NCI-H510A treated with DMSO at 0.1 percent for 48 hours (cell line): ENCODE results near the gene PANK4.

Experiments used
- DNase-seq: peaks from one replicate; lab custom pipeline; 2025; lab: John Stamatoyannopoulos, UW

PANK4 gene

DNA sequence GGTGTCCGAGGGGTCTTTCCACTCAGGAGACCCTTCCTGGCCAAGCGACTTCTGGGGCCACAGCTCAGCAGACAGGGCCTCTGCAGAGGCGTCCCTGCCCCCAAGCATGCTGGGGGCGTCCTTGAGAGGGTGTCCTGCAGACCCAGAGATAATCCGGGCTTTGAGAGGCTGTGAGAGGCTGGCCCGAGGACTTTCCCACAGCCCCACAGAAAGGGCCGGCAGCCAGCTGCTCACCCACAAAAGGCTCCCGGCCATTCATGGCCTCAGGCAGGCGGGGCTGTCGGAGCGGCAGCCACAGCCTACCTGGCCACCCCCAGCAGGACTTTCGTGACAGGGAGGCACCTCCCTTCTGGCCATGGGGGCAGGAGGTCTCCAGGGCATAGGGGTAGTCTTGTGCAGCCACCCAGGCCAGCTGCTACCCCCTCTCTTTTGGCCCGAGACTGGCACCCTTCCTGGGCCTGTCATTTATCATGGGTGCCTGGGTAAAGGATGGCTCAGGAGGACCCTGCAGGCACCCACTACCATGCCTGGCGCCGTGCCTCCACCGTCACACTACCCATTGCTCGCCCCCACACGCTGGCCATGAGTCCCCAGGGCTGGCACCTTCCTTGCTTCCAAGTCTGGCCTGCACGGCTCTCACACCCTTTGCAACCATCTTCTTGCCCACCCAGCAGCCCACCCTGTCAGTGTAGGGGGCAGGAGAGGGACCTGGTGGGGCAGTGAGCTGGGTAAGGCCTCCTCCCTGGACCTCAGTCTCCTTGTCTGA lies 18.7 kb upstream of the PANK4 start:
- DNase-seq: no peak

DNA sequence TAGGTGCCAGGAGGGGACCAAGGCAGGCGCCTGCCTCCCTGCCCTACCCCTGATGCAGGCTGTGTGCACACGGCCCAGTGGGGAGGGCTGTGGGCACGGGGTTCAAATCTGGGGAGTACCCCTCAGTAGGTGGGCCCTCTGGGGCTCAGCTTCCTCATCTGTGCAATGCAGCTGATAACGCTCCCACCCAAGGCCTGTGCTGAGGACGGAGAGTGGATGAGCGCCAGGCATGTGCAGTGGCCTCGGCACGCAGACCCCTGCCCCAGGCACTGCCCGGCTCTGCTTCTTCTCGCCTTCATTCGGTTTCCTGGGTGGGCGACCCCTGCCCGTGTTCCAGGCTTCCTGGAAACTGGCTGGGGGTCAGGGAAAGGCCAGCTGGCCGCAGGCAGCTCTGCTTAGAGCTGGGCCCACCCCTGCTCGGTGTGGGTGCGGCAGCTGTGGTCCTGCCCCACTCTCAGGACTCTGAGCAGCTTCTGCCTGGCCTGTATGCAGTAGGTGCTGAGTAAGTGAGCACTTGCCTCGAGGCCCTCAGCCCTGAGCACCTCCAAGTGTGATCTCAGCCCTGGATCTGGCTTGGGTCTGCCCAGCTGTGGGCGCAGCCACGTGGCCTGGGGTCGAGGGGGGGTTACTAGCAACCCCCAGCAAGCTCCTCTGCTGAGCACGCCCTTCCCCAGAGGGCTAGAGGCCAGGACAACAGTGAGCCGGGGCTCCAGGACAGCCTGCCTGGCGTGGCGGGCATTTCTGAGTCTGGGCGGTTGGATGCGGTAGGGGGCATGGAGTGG lies 17.9 kb upstream of the PANK4 start:
- DNase-seq: no peak

DNA sequence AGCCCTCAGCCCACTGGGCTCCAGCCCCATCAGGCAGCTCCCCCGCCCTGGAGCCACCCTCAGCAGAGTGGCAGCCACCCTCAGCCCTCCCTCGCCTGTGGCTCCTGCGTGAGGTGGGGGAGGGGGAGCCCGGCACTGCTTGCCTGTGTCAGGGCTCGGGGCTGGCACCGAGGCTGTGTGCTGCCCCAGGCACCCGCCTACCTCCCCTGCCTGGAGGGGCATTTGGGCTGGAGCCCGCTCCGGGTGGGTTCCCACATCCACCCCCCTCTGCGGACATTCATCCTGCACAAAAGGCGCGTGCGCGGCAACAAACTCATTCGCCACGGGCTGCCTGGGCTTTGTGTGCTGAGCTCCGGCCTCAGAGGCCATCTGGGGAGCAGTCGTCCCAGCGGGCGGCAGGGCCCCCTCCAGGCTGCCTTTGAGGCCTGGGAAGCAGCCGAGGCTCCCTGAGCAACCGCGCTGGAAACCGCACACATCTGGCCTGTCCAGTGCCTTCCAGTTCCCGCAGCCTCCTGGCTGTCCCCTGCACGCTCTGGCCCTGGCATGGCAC lies 17.2 kb upstream of the PANK4 start:
- DNase-seq: peak; percentile 51

DNA sequence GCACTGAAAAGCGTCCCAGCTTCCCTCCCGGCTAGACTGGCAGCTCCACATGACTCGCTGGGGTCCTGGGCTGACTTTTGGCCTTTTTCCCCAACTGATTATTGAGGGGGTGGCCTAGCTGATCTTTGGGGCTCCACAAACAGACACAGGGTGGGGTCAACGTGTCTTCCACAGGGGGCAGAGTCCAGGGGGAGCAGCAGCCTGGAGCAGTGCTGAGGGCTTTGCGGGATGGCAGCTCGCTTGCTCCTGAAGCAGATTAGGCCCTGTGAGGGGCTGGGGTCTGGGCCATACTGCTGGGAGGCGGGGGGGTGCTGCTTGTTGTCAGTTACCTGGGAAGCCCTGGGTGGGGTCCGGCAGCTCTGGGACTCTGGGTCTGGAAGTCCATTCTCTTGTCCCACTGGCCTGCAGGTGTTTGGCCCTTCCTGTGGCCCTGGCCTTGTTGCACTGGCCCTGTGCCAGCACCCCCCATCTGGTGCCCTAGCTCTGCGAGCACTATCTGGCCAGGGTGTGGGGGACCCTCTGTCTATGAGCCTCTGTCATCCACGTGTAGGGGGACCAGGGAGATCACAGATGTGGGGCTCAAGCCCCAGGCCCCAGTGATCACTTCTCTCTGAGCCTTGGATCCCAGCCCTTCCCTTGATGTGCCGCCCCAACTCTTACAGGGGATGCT lies 16.0 kb upstream of the PANK4 start:
- no peak for DNase-seq

DNA sequence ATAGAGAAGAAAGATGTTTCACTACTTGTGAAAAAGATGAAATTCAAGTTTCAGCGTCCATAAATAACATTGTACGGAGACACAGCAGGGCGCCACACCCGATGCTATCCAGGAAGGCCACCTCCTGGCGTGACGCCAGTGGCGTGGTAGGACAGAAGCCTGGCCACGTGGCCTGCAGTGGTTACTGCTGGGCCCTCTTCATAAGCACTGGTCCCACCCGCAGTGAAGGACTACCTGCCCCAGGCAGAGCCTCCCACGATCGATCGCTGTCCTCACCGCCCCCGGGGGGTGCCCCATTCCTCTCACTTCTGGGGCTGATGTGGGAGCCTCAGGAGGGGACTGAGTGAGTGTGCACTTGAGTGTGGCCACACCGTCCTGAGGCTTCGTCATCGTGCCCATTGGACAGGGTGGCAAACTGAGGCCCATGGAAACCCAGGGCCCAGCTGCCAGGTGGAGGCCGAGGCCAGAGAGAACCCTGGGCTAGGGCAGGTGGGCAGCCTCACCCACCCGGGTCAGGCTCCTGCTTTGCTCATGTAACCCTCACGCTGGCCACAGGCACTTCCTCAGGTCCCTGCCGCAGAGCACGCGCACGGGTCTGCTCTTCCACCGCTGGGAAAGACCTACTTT lies 15.3 kb upstream of the PANK4 start:
- peak; percentile 41 for DNase-seq

DNA sequence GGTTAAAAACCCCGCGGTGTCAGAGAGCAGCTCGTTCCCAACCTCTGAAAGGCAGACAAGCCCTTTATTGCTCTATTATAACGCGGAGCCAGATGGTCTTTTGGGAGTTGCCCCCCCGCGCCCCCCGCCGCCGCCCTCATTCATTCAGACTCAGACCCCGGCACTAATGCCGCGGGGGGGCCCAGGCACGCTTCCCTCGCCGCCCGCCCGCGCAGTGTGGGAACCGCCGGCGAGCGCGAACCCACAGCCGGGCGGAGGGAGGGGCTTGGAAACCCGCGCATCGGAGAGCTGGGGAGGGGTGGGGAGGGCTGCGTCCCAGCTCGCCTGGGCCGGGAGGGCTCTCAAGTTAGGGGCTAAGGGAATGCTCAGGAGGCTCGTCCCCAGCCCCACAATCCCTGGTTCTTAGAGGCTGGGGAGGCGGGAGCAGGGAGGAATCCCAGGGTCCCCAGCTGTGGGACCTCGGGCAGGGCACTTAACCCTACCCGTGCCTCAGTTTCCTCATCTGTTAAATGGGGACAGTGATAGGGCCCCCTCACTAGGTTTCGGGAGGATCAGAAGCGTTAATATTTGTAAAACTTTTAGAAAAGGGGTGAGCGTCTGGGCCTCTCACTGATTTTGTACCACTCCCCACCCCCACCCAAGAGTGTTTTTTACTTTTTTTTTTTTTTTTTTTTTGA lies 14.6 kb upstream of the PANK4 start:
- DNase-seq: no peak

DNA sequence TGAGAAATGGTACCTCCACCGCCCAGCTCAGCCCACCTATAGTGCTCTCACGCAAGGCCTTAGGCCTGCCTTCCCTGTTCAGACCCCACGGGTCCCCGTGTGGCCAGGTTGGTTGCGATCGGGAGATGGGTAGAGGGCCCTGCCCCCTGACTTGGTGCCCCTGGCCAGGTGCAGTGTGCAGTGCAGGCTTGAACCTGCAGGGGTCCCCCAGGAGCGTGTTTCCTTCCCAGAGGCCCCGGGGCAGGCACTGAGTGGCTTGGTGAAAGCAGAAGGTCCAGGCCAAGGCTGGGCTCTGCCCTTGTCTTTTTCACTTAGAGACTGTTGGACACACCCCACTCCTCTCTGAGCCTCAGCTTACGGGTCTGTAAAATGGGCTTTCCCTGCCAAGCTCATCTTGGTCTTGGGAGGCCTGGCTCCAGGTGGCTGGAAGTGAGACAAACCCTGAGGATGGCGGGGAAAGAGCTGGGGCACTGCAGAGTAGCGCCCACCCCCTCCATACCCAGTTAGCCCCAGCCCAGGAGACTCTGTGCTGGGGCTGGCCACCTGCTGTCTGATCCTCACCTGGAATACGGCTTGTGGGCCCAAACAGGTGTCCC lies 13.0 kb upstream of the PANK4 start:
- no peak for DNase-seq

DNA sequence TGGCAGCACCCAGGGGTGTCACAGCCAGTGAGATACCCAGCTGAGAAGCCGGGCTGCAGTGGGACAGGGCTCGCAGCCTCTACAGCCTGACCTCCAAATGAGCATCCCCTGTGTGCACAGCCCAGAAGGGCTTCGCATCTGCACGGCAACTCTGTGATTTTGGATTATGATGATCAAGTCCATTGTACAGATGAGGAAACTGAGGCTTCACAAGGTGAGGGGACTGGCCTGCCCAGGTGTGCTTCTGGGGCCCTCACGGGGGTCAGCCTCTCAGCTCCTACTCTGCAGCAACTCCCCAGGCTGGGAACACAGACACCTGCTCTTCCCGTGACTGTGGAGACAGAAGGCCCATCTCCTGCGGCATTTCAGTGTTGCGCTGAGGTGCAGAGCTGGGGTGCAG lies 12.5 kb upstream of the PANK4 start:
- DNase-seq: no peak

DNA sequence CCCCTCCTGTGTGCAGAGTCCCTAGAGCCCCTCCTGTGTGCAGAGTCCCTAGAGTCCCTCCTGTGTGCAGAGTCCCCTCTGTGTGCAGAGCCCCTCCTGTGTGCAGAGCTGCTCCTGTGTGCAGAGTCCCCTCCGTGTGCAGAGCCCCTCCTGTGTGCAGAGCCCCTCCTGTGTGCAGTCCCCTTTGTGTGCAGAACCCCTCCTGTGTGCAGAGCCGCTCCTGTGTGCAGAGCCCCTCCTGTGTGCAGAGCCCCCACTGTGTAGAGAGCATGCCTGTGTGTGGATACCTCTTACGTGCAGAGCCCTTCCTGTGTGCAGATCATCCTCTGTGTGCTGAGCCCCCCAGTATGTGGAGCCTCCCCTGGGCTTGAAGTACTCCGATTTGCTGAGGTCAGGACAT lies 12.0 kb upstream of the PANK4 start:
- no peak for DNase-seq

DNA sequence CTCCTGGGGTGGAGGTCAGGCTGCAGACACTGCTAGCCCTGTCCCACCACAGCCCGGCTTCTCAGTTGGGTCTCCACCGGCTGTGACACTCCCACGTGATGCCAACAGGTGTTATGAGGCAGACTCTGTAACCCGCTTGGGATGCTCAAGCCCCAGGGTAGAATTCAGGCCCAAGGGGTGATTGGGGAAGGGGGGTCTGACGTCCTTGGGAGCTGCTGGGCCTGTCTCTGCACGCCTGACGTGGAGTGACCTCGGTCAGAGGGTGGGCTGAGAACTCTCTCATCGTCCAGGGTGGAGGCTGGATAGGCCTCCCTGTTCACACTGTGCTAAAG lies 11.4 kb upstream of the PANK4 start:
- no peak for DNase-seq

DNA sequence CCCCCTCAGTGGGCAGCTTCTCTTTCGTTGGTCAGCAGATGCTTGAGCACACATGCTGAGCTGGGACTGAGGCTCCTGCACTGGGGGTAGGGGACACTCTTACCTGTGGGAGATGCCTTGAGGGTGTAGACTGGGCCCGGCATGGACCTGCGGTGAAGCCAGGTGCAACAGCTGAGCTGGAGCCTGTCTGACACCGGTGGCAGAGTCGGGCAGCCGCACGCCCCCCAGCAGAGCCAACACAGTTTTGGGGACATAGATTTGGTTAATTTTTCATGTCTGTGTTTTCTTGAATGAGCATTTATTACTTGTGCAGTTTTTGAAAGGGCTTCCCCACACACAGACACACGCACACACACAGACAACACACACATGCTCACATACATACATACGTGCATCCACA lies 9.6 kb upstream of the PANK4 start:
- no peak for DNase-seq

DNA sequence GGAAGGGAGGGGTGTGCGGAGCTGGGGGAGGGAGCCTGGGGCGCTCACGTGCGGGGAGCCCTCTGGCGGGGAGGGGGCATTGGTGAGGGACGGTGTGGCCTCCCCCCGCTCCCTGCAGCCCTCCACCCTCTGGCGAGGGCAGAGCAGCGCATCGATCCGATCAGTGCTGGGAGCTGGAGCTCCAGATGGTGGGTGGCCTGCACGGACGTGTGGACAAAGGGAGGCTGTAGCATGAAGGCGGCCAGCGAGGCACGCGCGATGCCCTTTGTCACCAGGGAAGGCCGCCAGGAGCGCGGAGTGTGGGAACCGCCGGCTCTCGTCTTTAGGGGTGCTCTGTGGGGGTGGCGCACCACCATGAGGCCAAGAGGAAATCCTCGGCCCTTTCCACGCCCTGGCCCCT lies 9.1 kb upstream of the PANK4 start:
- DNase-seq: no peak

DNA sequence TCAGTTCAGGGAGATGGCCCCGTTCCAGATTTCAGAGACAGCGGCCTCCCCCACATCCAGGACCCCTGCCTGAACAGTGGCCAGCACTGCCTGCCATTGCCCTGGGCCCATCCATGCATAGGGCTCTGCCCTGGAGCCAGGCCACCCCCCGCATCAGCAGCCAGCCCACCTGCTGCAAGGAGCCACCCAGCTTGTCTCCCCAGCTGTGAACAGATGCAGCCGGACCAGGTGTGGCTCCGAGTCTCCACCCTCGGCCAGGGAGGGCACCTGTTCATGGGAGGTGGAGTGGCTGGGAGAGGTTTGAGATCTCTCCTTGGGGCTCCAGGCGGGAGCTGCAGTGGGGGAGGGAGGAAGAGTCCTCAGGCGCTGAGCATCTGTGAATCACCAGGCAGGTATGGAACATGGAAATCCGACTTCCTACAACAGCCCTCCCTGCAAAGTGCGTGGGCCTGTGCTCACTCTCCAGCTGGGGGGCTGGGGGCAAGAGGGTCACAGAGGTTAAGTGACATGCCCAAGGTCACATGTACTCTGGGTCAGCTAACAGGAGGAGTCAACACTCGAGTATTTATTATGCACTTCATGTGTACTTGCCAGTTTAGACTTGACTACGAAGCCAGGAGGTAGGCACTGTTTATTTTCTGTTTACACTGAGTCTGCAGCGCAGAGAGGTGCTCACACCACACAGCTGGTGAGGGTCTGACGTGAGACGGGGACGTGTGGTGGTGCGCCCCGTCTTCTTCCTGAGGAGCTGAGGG lies 8.5 kb upstream of the PANK4 start:
- DNase-seq: peak; percentile 98

DNA sequence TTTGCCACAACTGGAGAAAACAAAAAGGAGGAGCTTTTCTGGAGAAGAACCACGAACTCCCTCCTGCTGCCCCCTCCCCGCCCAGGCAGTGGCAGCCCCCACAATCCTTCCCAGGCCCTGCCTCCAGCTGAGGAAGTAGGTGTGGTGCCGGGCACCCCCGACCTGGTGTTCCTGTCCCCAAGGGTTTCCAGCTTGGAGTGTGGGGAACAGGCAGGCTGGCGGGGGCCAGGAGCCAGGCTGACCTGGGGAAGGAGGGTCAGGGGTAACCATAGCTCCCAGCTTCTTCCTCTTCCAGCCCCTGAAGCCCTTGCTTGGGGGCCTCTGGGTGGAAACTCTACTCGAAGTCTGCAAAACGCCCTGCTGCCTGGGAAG lies 7.9 kb upstream of the PANK4 start:
- no peak for DNase-seq

DNA sequence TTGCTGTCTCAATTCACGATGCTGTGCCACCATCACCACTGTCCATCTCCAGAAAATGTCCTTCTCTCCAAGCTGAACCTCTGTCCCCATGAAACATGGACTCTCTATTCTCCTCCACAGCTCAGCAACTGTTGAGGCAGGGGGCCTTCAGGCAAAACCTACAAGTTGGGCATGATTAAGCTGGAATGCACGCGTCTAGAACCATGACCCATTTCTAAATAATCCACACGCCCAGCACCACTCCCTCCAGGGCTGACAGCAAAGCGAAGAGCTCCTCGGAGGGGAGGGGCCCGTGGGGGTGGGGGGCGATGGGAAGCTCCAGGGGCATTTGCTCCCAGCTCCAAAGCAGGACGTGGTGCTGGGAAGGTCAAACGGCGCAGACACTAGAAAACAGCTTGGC lies 7.0 kb upstream of the PANK4 start:
- no peak for DNase-seq

DNA sequence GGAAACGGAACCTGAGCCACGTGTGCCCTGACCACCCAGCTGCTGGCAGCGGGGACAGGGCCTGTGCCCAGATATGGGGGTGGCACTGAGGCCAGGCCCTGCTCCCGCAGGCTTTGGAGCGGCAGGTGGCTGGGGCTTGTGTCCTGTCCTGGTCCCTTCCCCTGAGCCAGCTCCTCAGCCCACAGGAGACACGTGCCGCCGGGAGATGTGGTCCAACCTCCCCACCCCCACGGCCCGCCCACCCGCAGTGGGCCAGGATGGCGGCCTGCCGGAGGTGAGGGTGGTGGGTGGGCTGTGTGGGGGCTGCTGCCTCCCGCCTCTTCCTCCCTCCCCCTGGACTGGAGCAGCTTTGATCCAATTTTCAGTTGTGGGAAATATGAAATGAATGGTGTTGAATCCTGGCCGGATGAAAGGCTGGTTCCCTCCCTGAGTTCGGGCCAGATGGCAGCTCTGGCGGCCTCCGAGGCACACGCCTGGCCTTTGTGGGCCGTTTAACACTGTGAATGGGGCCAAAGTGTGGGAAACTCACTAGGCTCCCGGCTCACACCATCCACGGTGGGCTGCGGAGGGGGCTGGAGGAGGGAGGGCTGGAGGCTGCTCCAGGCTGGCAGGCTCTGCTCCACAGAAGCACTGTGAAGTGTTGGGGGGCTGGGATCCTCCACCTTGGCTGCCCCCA lies 6.2 kb upstream of the PANK4 start:
- no peak for DNase-seq

DNA sequence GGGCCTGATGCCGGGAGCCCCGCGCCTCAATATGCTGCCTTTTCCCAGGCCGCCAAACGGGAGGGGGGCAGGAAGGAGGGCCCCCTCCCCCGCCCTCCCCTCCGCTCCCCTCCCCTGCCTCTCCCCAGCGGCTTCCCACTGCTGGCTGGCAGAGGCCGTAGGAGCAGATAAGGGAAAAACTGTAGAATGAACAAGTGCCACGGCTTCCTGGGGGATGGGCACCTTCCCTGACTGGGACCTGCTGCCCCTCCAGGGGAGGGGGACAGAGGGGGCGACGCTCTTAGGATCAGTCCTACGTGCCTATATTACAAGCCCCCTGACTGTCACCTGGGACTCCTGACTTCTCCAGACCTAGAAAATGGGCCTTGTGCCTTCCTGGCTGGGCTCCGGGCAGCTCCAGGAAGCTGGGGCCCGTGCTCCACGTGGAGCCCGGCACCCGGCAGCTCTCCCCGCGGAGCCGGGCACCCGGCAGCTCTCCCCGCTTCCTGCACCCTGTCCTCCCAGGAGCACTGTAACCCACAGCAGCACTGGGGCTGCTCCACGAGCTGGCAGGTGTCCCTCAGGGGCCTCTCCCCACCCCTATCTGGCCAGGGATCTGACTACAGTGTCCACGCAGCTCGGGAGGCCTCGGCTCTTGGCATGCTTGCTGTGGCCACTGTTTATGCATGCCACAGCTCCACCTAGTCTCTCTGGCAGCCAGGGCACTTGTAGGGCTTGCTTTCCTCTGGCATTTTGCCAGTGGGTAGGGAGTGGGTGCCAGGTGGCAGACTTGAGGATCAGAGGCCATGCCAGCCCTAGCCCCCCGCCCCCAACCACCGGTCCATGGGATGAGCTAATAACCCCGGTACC lies 4.3 kb upstream of the PANK4 start:
- peak; percentile 53 for DNase-seq

DNA sequence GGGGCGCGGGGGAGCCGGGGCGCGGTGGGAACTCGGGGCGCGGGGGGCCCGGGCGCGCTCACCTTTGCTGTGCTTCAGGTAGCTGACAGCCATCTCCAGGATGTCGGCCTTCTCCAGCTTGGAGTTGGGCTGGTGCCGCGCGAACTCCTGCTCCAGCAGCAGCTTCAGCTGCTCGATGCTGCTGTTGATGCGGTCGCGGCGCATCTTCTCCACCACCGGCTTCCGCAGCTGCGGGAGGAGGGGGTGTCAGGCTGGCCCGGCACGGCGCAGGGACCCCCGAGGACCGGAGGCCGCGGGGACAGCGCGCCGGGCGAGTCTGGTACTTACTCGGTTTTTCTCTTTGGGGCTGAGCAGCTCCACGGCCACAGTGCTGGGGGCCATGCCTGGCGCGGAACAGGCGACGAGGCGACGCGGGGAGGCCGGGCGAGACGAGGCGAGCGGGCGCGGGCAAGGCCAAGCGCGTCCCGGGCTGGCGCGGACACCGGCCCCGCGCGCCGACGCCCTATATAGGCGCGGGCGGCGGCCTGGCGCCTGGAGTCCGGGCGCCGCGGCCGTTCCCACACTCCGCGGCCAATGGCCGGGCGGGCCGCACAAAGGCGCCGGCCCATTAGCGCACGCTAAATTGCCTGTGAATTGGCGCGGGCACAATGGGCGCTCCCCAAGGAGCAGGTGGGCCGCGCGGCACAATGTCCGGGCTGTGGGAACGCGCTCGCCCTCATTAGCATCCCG lies 3.6 kb upstream of the PANK4 start, which contains the start of gene HES5:
Gene HES5, minus strand, starts transcription at position 480 of the 729 bp plus-strand sequence. Its CDS starts 99 bp downstream, at position 381.
- no peak for DNase-seq
